ENCODE data around the gene NONO. TPM values are rescaled to one million over a fixed set of nuclear protein-coding genes. Genes with fewer than 3 reads are reported as not detected.
"Not testable (repeated sequence)": the region's sequence is repeated elsewhere in the genome, so short reads cannot be mapped to it uniquely, and the experiment has no call there.

The NONO gene
- total and polyA plus RNA-seq, 4 experiments from 2014 or later, result 163 to 314 (median 241) TPM

DNA sequence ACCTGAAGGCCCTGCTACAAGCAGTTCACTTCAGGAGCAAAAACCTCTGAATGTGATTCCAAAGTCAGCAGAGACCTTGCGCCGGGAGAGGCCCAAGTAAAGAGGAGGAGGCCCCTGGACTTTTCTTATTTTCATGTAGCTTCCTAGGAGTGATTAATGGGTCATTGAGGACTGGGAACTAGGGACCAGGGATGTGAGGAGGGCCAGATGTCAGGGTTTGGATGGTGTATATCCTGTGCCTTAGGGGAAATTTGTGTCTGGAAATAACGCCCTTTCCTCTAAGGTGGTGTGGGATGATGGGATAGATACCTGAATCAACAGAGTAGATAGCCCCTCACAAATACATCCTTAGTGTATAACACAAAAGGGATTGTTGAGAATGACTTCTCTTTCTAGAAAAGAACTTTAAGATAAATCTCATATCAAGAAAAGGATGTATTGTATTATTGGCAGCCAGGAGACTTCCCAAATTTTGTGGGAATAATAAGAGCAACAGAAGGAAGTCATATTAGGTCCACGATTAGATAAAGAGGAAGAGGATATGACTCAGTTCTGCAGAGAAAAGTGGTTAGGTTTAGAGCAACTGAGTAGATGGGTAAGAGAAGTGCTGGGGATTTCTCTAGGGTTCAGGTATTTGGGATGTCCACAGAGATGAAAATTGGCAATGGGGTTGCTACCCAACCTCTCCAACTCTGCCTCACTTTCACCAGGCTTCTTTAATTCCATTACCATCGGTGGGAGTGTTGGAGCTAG, 19.2 kb downstream of the NONO start:
- Histone ChIP-seq H3K36me3 (ENCODE audit: insufficient read depth, low read length) (peaks cover 19% of the 10 kb centered on the region), H3K27ac (ENCODE audit: low read depth, low read length) (no peak overlapping the region), H3K27me3 (ENCODE audit: insufficient read depth, low read length) (no peaks in the 10 kb centered on the region), H3K4me1 (ENCODE audit: insufficient read depth, low read length) (peaks cover 5% of the 10 kb centered on the region), H3K4me3 (ENCODE audit: low read length in 2 of 2) (no peak overlapping the region), H3K9me3 (ENCODE audit: control insufficient read depth in 1 of 2, low read length in 2 of 2) (no peaks in the 10 kb centered on the region)
- peak overlapping the region in 2 of 7 donors; percentile 39 to 61 for H3K27ac Mint-ChIP-seq
- peaks cover 13 to 42% of the 10 kb centered on the region in 2 donors for H3K36me3 Mint-ChIP-seq
- H3K27me3 Mint-ChIP-seq, result no peaks in the 10 kb centered on the region
- no peak overlapping the region for H3K4me3 Mint-ChIP-seq
- ChIA-PET CTCF (ENCODE audit: partially characterized antibody) (no interaction called here), POLR2A (ENCODE audit: partially characterized antibody) (interaction anchor here (0.5 to 1.1 kb wide), 2 partner anchors 229 to 279 kb away, joined by 4 read pairs; no protein-coding TSS in a partner anchor)
- DNase-seq, result no peak
- peaks cover 0 to 7% (median 5%) of the 10 kb centered on the region in 4 donors for H3K4me1 Mint-ChIP-seq
- no peaks in the 10 kb centered on the region for H3K9me3 Mint-ChIP-seq
- intact Hi-C loops (cut with micrococcal nuclease), result no loop called here

DNA sequence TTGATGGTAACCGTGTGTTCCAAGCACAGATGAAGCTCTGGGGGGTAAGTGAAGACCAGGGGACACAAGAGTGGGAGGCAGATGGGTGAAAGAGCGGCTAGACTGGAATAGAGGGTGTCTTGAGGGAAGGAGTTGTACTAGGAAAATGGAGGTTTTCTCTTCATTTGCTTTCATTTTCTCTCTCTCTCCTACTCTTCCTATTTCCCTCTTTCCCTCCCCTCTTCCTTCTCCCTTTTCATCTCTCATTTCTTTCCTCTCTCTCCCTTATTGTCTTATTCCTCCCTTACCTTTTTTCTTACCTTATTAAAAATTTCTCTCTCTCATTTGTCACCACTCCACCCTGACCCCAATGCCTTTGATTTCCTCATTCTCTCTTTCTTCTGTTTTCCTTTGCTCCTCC, 21.1 kb downstream of the NONO start:
- Histone ChIP-seq H3K27me3 (ENCODE audit: insufficient read depth, low read length) (no peaks in the 10 kb centered on the region), H3K4me1 (ENCODE audit: insufficient read depth, low read length) (peaks cover 5% of the 10 kb centered on the region), H3K36me3 (ENCODE audit: insufficient read depth, low read length) (peaks cover 4% of the 10 kb centered on the region), H3K4me3 (ENCODE audit: low read length in 2 of 2) (no peak overlapping the region), H3K9me3 (ENCODE audit: control insufficient read depth in 1 of 2, low read length in 2 of 2) (no peaks in the 10 kb centered on the region), H3K27ac (ENCODE audit: low read depth, low read length) (no peak overlapping the region)
- H3K4me3 Mint-ChIP-seq, result no peak overlapping the region
- H3K27me3 Mint-ChIP-seq, result no peaks in the 10 kb centered on the region
- H3K36me3 Mint-ChIP-seq, result peaks cover 4 to 26% of the 10 kb centered on the region in 2 donors
- intact Hi-C loops (cut with micrococcal nuclease), result no loop called here
- H3K27ac Mint-ChIP-seq, result peak overlapping the region in 2 of 7 donors; percentile 18 to 43
- ChIA-PET CTCF (ENCODE audit: partially characterized antibody) (interaction anchor here (1.4 kb wide), 1 partner anchor 21 kb away, joined by 3 read pairs; the partner anchor contains the start of gene NONO), POLR2A (ENCODE audit: partially characterized antibody) (interaction anchor here (1.8 kb wide), 1 partner anchor 21 kb away, joined by 5 read pairs; the partner anchor contains the start of gene NONO)
- H3K9me3 Mint-ChIP-seq, result no peaks in the 10 kb centered on the region
- peaks cover 0 to 7% (median 5%) of the 10 kb centered on the region in 4 donors for H3K4me1 Mint-ChIP-seq
- no peak for DNase-seq

DNA sequence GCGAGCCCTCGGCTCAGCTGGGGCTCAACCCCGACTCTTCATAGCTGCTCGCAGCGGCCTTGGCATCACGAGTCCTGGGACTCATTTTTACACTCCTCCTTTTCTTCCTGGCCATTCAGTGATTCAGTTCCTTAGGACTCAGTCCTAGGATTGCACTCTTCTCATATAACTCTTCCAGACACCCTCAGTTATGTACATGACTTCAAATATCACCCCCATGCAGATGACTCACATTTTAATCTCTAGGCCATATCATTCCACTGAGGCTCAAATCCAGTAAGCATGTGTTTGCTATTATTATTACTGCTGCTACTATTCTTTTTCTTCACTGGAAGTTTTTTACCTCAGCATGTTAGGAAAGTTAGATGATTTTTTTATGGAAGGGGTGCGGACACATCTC, 32.5 kb downstream of the NONO start:
- Mint-ChIP-seq H3K27ac (peak overlapping the region in 1 of 7 donors; percentile 42), H3K4me3 (no peak overlapping the region), H3K36me3 (peaks cover 0 to 4% of the 10 kb centered on the region in 2 donors), H3K4me1 (no peaks in the 10 kb centered on the region), H3K27me3 (no peaks in the 10 kb centered on the region), H3K9me3 (no peaks in the 10 kb centered on the region)
- Histone ChIP-seq H3K36me3 (ENCODE audit: insufficient read depth, low read length) (no peaks in the 10 kb centered on the region), H3K27me3 (ENCODE audit: insufficient read depth, low read length) (no peaks in the 10 kb centered on the region), H3K4me3 (ENCODE audit: low read length in 2 of 2) (no peak overlapping the region), H3K27ac (ENCODE audit: low read depth, low read length) (no peak overlapping the region), H3K9me3 (ENCODE audit: control insufficient read depth in 1 of 2, low read length in 2 of 2) (no peaks in the 10 kb centered on the region), H3K4me1 (ENCODE audit: insufficient read depth, low read length) (no peaks in the 10 kb centered on the region)
- ChIA-PET CTCF (ENCODE audit: partially characterized antibody) (no interaction called here), POLR2A (ENCODE audit: partially characterized antibody) (no interaction called here)
- no peak for DNase-seq
- intact Hi-C loops (cut with micrococcal nuclease), result no loop called here

DNA sequence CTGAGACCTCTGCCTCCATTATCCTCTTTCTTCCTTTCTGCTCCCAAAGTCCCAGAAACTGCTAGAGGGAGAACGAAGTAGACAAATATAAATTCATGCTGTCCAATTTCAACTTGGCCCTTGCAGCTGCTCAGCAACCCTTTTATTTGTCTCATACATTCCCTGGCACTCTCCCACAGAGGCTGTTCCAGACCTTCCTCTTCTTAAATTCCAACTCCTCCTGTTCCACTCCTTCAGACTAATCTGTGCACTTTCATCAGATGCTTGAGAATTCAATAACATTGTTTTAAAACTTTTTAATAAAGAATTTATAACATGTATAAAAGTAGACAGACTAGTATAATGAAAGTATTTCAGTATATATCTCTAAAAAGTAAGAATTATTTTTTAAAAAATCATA, 33.5 kb downstream of the NONO start:
- H3K4me1 ChIP-seq (ENCODE audit: insufficient read depth, low read length); intact Hi-C loops (cut with micrococcal nuclease); POLR2A ChIA-PET (ENCODE audit: partially characterized antibody); H3K36me3 ChIP-seq (ENCODE audit: insufficient read depth, low read length); H3K9me3 ChIP-seq (ENCODE audit: control insufficient read depth in 1 of 2, low read length in 2 of 2); H3K36me3 Mint-ChIP-seq; CTCF ChIA-PET (ENCODE audit: partially characterized antibody); H3K27ac Mint-ChIP-seq; H3K27me3 ChIP-seq (ENCODE audit: insufficient read depth, low read length); DNase-seq; H3K9me3 Mint-ChIP-seq; H3K27me3 Mint-ChIP-seq; H3K27ac ChIP-seq (ENCODE audit: low read depth, low read length); H3K4me3 ChIP-seq (ENCODE audit: low read length in 2 of 2); H3K4me3 Mint-ChIP-seq; H3K4me1 Mint-ChIP-seq: not testable (repeated sequence)

DNA sequence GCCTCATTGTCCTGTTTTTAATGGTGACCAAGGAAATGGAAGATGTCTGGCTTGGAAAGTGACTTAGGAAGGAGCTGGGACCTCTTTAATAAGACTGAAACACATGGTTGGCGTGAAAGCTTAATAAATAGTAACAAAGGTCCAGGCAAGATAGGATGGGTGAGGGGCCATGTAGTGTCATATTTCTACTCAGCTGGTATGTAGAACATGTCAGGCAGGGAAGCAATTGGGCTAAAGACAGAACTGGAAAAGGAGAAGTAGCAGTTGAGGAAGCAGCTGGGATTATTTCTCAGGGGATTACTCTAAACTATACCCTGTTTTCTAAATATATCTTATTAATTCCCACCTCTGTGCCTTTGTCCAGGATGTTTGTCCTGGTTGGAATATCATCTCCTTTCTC, 36.7 kb downstream of the NONO start:
- H3K4me3 Mint-ChIP-seq, result no peak overlapping the region
- H3K36me3 Mint-ChIP-seq, result no peaks in the 10 kb centered on the region
- Histone ChIP-seq H3K36me3 (ENCODE audit: insufficient read depth, low read length) (no peaks in the 10 kb centered on the region), H3K4me3 (ENCODE audit: low read length in 2 of 2) (no peak overlapping the region), H3K27ac (ENCODE audit: low read depth, low read length) (no peak overlapping the region), H3K27me3 (ENCODE audit: insufficient read depth, low read length) (no peaks in the 10 kb centered on the region), H3K9me3 (ENCODE audit: control insufficient read depth in 1 of 2, low read length in 2 of 2) (no peaks in the 10 kb centered on the region), H3K4me1 (ENCODE audit: insufficient read depth, low read length) (no peaks in the 10 kb centered on the region)
- no peaks in the 10 kb centered on the region for H3K4me1 Mint-ChIP-seq
- H3K27me3 Mint-ChIP-seq, result no peaks in the 10 kb centered on the region
- no peak overlapping the region for H3K27ac Mint-ChIP-seq
- CTCF ChIA-PET (ENCODE audit: partially characterized antibody), result no interaction called here
- no peak for DNase-seq
- intact Hi-C loops (cut with micrococcal nuclease), result no loop called here
- POLR2A ChIA-PET (ENCODE audit: partially characterized antibody), result no interaction called here
- peaks cover 0 to 2% (median 0%) of the 10 kb centered on the region in 8 donors for H3K9me3 Mint-ChIP-seq

DNA sequence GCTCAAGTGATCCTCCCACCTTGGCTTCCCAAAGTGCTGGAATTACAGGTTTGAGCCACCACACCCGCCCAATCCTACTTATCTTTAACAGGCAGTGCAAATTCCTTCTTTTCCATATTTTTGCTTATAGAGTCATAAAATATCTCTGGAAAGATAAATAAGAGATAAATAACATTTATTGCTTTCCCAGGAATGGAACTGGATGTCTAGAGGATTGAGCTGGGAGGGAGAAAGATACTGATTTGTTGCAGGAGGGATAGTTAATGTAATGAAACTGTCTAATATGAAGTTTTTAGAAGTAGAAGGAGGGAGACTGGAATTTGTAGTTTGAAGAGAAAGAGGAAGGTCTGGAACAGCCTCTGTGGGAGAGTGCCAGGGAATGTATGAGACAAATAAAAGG, 38.3 kb downstream of the NONO start:
- no peaks in the 10 kb centered on the region for H3K9me3 ChIP-seq (ENCODE audit: control insufficient read depth in 1 of 2, low read length in 2 of 2)
- Mint-ChIP-seq H3K9me3 (peaks cover 0 to 8% (median 3%) of the 10 kb centered on the region in 8 donors), H3K27ac (no peak overlapping the region), H3K4me1 (no peaks in the 10 kb centered on the region), H3K36me3 (peaks cover under 1 to 1% of the 10 kb centered on the region in 2 donors), H3K27me3 (no peaks in the 10 kb centered on the region), H3K4me3 (no peak overlapping the region)
- no peaks in the 10 kb centered on the region for H3K4me1 ChIP-seq (ENCODE audit: insufficient read depth, low read length)
- no peak for DNase-seq
- ChIA-PET POLR2A (ENCODE audit: partially characterized antibody) (no interaction called here), CTCF (ENCODE audit: partially characterized antibody) (no interaction called here)
- intact Hi-C loops (cut with micrococcal nuclease), result no loop called here
- no peak overlapping the region for H3K27ac ChIP-seq (ENCODE audit: low read depth, low read length)
- no peaks in the 10 kb centered on the region for H3K36me3 ChIP-seq (ENCODE audit: insufficient read depth, low read length)
- no peak overlapping the region for H3K4me3 ChIP-seq (ENCODE audit: low read length in 2 of 2)
- no peaks in the 10 kb centered on the region for H3K27me3 ChIP-seq (ENCODE audit: insufficient read depth, low read length)

DNA sequence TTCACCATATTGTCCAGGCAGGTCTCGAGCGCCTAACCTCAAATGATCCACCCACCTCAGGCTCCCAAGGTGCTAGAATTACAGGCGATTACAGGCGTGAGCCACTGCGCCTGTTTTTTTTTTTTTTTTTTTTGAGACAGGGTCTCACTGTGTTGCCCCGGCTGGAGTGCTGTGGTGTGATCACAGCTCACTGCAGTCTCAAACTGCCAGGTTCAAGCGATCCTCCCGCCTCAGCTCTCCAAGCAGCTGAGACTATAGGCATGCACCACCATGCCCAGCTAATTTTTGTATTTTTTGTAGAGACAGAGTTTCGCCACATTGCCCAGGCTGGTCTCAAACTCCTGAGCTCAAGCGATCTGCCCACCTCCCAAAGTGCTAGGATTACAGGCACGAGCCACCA, 41.0 kb downstream of the NONO start:
- peaks cover 0 to 17% (median 7%) of the 10 kb centered on the region in 8 donors for H3K9me3 Mint-ChIP-seq
- H3K4me3 ChIP-seq (ENCODE audit: low read length in 2 of 2); H3K27me3 ChIP-seq (ENCODE audit: insufficient read depth, low read length); CTCF ChIA-PET (ENCODE audit: partially characterized antibody); DNase-seq; H3K9me3 ChIP-seq (ENCODE audit: control insufficient read depth in 1 of 2, low read length in 2 of 2); H3K4me3 Mint-ChIP-seq; H3K27ac ChIP-seq (ENCODE audit: low read depth, low read length); H3K4me1 Mint-ChIP-seq; H3K36me3 Mint-ChIP-seq; H3K36me3 ChIP-seq (ENCODE audit: insufficient read depth, low read length); POLR2A ChIA-PET (ENCODE audit: partially characterized antibody); H3K27me3 Mint-ChIP-seq; intact Hi-C loops (cut with micrococcal nuclease); H3K27ac Mint-ChIP-seq; H3K4me1 ChIP-seq (ENCODE audit: insufficient read depth, low read length): not testable (repeated sequence)

All from CD4-positive, alpha-beta memory T cell (primary cell).